ENCODE results near the gene INO80.

DNA sequence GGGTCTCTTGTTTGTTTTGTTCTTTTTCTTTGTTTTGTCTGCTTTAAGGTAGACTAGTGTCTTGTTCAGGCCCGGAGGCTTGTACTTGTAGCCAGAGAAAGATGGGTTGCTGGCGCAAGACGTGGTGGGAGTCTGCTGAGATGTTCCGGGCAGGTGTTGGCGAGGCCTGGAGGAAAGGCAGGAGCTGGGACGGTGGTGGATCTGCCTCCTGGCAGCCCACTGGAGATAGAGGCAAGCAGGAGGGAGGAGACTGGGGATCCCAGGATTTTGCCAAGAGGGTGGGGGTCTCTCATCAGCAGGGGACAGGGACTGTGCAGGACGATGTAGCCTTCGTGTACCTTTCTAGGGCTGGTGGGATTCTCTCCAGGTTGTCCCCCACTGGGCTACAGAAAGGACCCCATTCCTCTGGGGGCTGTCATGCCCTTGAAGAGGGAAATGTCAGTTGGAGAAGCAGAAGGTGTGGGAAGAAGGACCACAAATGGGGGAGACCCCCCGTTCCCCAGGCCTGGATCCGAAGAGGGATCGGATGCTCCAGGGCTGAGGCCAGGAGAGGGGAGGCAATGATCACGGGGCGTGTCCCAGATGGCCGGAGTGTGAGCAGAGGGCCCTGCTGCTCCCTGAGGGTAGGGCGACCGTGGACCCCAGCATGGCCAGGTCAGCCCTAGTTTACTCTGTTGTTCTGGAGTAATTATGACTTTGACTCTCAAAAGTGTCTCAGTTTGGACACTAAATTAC, 155.8 kb downstream of the INO80 start:
- TF ChIP-seq EP300 (IDR thresholded peaks at IDR 0.05), result no peak
- no peak for TF ChIP-seq CTCF (IDR thresholded peaks at IDR 0.05)
- no peak for TF ChIP-seq POLR2A (IDR thresholded peaks at IDR 0.05)

All from upper lobe of left lung (tissue), 4 donors.